HG03135 (cell line): ENCODE measurements around the gene ARPC4.
"Not testable (repeated sequence)": the region's sequence is repeated elsewhere in the genome, so short reads cannot be mapped to it uniquely, and the experiment has no call there.

Experiments
- ATAC-seq: cut with Tn5 transposase; IDR thresholded peaks from one replicate; pipeline ENCODE4 v1.9.1; 2021; ENCODE audit warnings: mild to moderate bottlenecking, moderate library complexity; ENCODE audit not compliant: unreplicated experiment

Gene ARPC4

GRCh38 chr3:9769426-9770275 is 23.2 kb upstream of the ARPC4 start, which contains the start of gene CAMK1:
Gene CAMK1, minus strand, starts transcription at chr3:9769947. Its CDS starts 2,198 bp downstream, at chr3:9767749.
- ATAC-seq, result peak; percentile 65

GRCh38 chr3:9770276-9770812 is 22.5 kb upstream of the ARPC4 start:
- no peak for ATAC-seq

- ATAC-seq, result not testable (repeated sequence)
These were observed 21.9 kb upstream of the ARPC4 start for GRCh38 chr3:9771007-9771406.

- ATAC-seq, result no peak
These were observed 15.8 kb upstream of the ARPC4 start for GRCh38 chr3:9776896-9777693.

- no peak for ATAC-seq
These were observed 15.2 kb upstream of the ARPC4 start for GRCh38 chr3:9777694-9778021.

- no peak for ATAC-seq
These were observed 14.5 kb upstream of the ARPC4 start for GRCh38 chr3:9778143-9779074.

- no peak for ATAC-seq
These were observed 13.7 kb upstream of the ARPC4 start for GRCh38 chr3:9779075-9779593.

GRCh38 chr3:9779721-9780457 is 13.0 kb upstream of the ARPC4 start:
- ATAC-seq, result peak; percentile 62

- no peak for ATAC-seq
These were observed 12.4 kb upstream of the ARPC4 start for GRCh38 chr3:9780458-9780812.

GRCh38 chr3:9780910-9781309 is 12.0 kb upstream of the ARPC4 start:
- ATAC-seq, result no peak

GRCh38 chr3:9781551-9781950 is 11.3 kb upstream of the ARPC4 start:
- ATAC-seq, result no peak

GRCh38 chr3:9781978-9782603 is 10.8 kb upstream of the ARPC4 start:
- no peak for ATAC-seq

- no peak for ATAC-seq
These were observed 10.1 kb upstream of the ARPC4 start for GRCh38 chr3:9782770-9783169.

GRCh38 chr3:9783954-9784353 is 8.9 kb upstream of the ARPC4 start:
- ATAC-seq, result no peak

GRCh38 chr3:9784965-9785364 is 7.9 kb upstream of the ARPC4 start:
- ATAC-seq, result no peak

- no peak for ATAC-seq
These were observed 7.3 kb upstream of the ARPC4 start for GRCh38 chr3:9785602-9786001.

- ATAC-seq, result no peak
These were observed 6.6 kb upstream of the ARPC4 start for GRCh38 chr3:9786209-9786739.

GRCh38 chr3:9786825-9787669 is 5.8 kb upstream of the ARPC4 start:
- no peak for ATAC-seq
